Smooth muscle cell (in vitro differentiated cells): ENCODE data around the gene ST13. TPM values are rescaled to one million over a fixed set of nuclear protein-coding genes. Genes with fewer than 3 reads are reported as not detected.

Source experiments
- DNase-seq: peaks from one replicate; lab custom pipeline; 2025; ENCODE audit not compliant: unreplicated experiment; lab: John Stamatoyannopoulos, UW
- H2AFZ ChIP-seq: fragments of 200-600 bp; sonication (generic); 2 replicates; pipeline ENCODE4 v1.6.0; 2016; ENCODE audit warnings: antibody characterized with exemption, low read depth, mild to moderate bottlenecking
- H3F3A ChIP-seq: fragments of 200-600 bp; sonication (generic); 2 replicates; pipeline ENCODE4 v1.6.0; 2017; ENCODE audit warnings: antibody characterized with exemption, low read depth
- H3K27ac ChIP-seq: fragments of 200-600 bp; sonication (generic); 2 replicates; pipeline ENCODE4 v1.5.1; 2016; ENCODE audit warnings: low read depth, mild to moderate bottlenecking
- H3K27me3 ChIP-seq: fragments of 200-600 bp; sonication (generic); 2 replicates; pipeline ENCODE4 v1.6.1; 2016; ENCODE audit warnings: low read depth, mild to moderate bottlenecking
- H3K36me3 ChIP-seq: fragments of 200-600 bp; sonication (generic); 2 replicates; pipeline ENCODE4 v1.5.1; 2016; ENCODE audit warnings: low read depth
- H3K4me1 ChIP-seq: fragments of 200-600 bp; sonication (generic); 2 replicates; pipeline ENCODE4 v1.5.1; 2016; ENCODE audit warnings: low read depth
- H3K4me2 ChIP-seq: fragments of 200-600 bp; sonication (generic); 2 replicates; pipeline ENCODE4 v1.6.0; 2016; ENCODE audit warnings: mild to moderate bottlenecking
- H3K4me3 ChIP-seq: fragments of 200-600 bp; sonication (generic); 2 replicates; pipeline ENCODE4 v1.5.1; 2016; ENCODE audit warnings: mild to moderate bottlenecking
- H3K79me2 ChIP-seq: fragments of 200-600 bp; sonication (generic); 2 replicates; pipeline ENCODE4 v1.6.0; 2016; ENCODE audit warnings: low read depth, mild to moderate bottlenecking
- H3K9ac ChIP-seq: fragments of 200-600 bp; sonication (generic); 2 replicates; pipeline ENCODE4 v1.6.0; 2016; ENCODE audit warnings: low read depth
- H3K9me3 ChIP-seq: fragments of 200-600 bp; sonication (generic); replicated peaks from 2 replicates; pipeline ENCODE4 v1.5.1; 2016; ENCODE audit warnings: low read depth
- H4K20me1 ChIP-seq: fragments of 200-600 bp; sonication (generic); 2 replicates; pipeline ENCODE4 v1.6.0; 2016; ENCODE audit warnings: low read depth
- CTCF ChIP-seq: fragments of 200-600 bp; sonication (generic); IDR thresholded peaks from 2 replicates; pipeline ENCODE4 v1.5.1; 2017; ENCODE audit warnings: borderline replicate concordance, mild to moderate bottlenecking, antibody characterized with exemption; ENCODE audit not compliant: insufficient read depth, poor library complexity, severe bottlenecking
- WGBS: methylation state at CpG from one replicate; pipeline ENCODE4 v1.1.7; 2016; ENCODE audit warnings: low lambda C conversion rate; 5-methylcytosine and 5-hydroxymethylcytosine counted together
- polyA plus RNA-seq: library from polyadenylated mRNA; unstranded; fragments of >200 nt; fragmentation: Nextera tagmentation; extraction: Ambion mirVana; gene quantifications from 2 replicates; pipeline ENCODE4 v1.2.1, GENCODE V29; 2016
- total RNA-seq: library from RNA; depleted of rRNA; stranded (reverse); fragments of >200 nt; gene quantifications from 2 replicates; pipeline ENCODE4 v1.2.3, GENCODE V29; 2014

ST13 gene
- total and polyA plus RNA-seq, 2 experiments from 2014 or later = 118 to 129 TPM

DNA sequence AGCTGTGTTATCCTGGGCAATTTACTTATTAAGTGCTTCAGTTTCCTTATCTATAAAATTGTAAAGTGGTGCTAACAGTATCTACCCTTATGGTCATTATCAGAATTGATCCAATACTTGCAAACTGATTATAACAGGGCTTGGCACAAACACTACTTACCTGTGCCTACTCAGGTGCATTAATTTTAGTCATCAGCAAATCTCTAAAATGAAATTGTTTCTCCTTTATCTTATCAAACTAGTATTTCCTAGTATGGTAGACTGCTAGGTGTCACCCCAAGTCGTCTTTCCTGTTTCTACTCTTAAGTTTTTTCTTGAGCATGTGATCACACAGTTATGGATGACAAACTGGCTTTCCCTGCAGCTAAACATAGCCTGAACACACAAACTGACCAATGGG, 33.0 kb downstream of the ST13 start:
- H4K20me1 ChIP-seq = no peaks in the 10 kb centered on the region
- no peak overlapping the region for H3K4me2 ChIP-seq
- H3K27me3 ChIP-seq = no peaks in the 10 kb centered on the region
- no peak for DNase-seq
- no peaks in the 10 kb centered on the region for H3K9me3 ChIP-seq
- no peak overlapping the region for H3K27ac ChIP-seq
- peaks cover 9% of the 10 kb centered on the region for H3K36me3 ChIP-seq
- 94% methylated on average over 1 of the region's 1 CpG for WGBS
- no peak overlapping the region for H2AFZ ChIP-seq
- peaks cover 6% of the 10 kb centered on the region for H3K79me2 ChIP-seq
- H3K4me1 ChIP-seq = peaks cover under 1% of the 10 kb centered on the region
- H3K9ac ChIP-seq = no peak overlapping the region
- no peak for TF ChIP-seq CTCF
- H3F3A ChIP-seq = peaks cover 16% of the 10 kb centered on the region
- no peak overlapping the region for H3K4me3 ChIP-seq

DNA sequence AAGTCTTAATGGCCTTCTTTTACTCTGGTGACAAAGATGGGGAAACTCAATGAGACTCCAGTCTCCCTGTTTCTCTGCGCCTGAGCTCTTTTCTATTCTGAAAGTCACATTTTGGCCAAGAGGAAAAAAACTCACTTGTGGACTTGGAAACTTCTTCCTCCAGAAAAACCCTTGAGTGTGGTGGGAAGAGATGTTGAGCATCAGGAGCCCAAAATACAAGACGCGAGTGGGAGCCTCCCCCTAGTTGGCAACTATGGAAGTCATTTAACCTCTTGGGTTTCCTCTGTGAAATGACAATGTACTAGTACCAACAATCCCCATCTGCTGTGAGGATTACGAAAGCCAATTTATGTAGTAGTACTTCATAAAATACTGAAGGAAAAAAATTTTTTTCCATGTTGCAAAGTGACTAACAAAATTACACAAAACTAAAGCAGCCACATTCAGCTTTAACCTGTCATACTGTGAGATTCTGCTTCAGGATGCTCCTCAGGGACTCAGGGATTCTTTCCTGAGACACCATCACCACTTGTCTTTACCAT, 36.8 kb downstream of the ST13 start:
- Histone ChIP-seq H3K27ac (peak overlapping the region; percentile 78), H3K27me3 (no peaks in the 10 kb centered on the region), H3K4me2 (peak overlapping the region; percentile 92), H3K9me3 (no peaks in the 10 kb centered on the region), H3K4me3 (peak overlapping the region; percentile 94), H3K79me2 (peaks cover 43% of the 10 kb centered on the region), H4K20me1 (peaks cover 5% of the 10 kb centered on the region), H3K9ac (peak overlapping the region; percentile 42), H3F3A (peaks cover 16% of the 10 kb centered on the region), H3K36me3 (peaks cover under 1% of the 10 kb centered on the region), H2AFZ (peak overlapping the region; percentile 87), H3K4me1 (peaks cover 11% of the 10 kb centered on the region)
- TF ChIP-seq CTCF = no peak
- 29% methylated on average over 4 of the region's 4 CpGs for WGBS
- no peak for DNase-seq

GRCh38 chr22:40818747-40819598, 37.5 kb downstream of the ST13 start, which contains the start of gene SLC25A17:
TSS of gene SLC25A17 (minus strand) at chr22:40819346. CDS start at chr22:40819248, 98 bp downstream.
- H3K36me3 ChIP-seq = no peaks in the 10 kb centered on the region
- no peaks in the 10 kb centered on the region for H3K27me3 ChIP-seq
- peaks cover 49% of the 10 kb centered on the region for H3K79me2 ChIP-seq
- peaks cover 16% of the 10 kb centered on the region for H3F3A ChIP-seq
- peak within 1 kb of the TSS; percentile 90 for H3K9ac ChIP-seq
- peaks cover 11% of the 10 kb centered on the region for H3K4me1 ChIP-seq
- WGBS = 2% methylated on average over 49 of the region's 61 CpGs
- TF ChIP-seq CTCF = peak; percentile 11
- no peaks in the 10 kb centered on the region for H3K9me3 ChIP-seq
- H3K4me2 ChIP-seq = peak within 1 kb of the TSS; percentile 92
- peak within 1 kb of the TSS; percentile 100 for H2AFZ ChIP-seq
- H3K4me3 ChIP-seq = peak within 1 kb of the TSS; percentile 94
- peak within 1 kb of the TSS; percentile 78 for H3K27ac ChIP-seq
- H4K20me1 ChIP-seq = peaks cover 5% of the 10 kb centered on the region
- DNase-seq = peak; percentile 69
